ENCODE results near the gene TM4SF18.
A peak's percentile ranks its signal among the peaks of the same experiment; 100 is the strongest.
"Not testable (repeated sequence)": the region's sequence is repeated elsewhere in the genome, so short reads cannot be mapped to it uniquely, and the experiment has no call there.

Gene TM4SF18

DNA sequence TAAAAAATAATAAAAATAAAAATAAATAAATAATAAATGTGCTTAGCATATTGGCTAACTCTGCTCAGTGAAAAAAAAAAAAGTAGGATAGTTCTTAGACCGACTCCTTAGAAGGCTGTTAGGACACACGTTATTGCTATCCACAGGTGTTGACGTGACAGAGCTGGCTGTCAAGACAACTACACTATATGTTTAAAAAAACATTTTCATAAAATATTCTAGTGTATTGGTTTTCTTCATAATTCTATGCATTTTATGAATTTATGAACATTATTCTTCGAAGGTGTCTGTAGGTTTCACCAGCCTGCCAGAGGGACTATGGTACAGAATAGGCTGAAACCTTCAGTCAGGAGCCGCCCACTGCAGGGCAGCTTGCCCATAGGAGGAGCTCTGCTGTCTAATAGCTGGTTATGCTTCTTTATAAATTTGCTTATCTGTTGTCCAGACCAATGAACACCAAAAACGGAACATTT, 34.8 kb upstream of the TM4SF18 start:
- DNase-seq, result no peak

DNA sequence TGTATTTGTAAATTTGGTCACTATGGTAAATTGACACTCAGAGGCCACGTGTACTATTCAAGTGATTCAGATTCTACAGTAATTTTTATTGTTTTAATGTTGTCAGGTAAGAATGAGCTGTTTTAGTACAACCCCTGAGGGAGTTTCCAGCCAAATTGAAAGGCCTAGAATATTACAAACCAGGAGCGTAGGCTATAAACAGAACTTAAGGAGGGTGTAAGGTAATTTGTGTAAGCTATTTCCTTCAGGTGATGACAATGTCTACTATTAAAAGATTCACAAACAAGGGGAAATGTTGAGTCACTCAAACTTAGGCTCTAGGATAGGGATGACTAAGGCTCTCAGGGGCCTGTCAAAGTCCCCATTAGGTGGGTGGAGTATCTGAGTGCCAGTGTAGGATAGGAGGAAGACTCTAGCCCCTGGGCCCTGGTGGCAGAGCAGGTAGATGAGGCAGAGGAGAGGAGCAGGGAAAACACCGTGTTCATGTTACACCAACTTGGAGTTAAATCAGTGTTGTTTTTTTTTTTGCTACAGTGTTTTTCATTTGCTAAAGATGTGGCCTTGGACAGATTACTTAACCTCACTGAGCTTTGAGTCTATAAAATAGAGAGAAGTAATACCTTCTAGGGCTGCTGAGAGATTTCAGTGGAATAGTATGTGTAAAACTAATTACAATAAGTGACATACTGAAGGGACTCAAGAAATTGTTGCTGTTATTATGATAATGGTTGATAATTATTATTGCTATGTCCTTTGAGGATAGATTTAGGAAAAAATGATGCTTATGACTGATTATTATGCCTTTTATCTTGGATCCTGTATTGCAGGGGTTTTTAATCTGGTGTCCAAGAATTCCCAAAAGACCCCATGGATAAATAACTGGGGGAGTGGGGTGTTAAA, 33.8 kb upstream of the TM4SF18 start:
- DNase-seq, result no peak

- DNase-seq, result no peak
These were observed 32.6 kb upstream of the TM4SF18 start for GRCh38 chr3:149366031-149366430.

GRCh38 chr3:149364624-149365023, 31.2 kb upstream of the TM4SF18 start:
- no peak for DNase-seq

DNA sequence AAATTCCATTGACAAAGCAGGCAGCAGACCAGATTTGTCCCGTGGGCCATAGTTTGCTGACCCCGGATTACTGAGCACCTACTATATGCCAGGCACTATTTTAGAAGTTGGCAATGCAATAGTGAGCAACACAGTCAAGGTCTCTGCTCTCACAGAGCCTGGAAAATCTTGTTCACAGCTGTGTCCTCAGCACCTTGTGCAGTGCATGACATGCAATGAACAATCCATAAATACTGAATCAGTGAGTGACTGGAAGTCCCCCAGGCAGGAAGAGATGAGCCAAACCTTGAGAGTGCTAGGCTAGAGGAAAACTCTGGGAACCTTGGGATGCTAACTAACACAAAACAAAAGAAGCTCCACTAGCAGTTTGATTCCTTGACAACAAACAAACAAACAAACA, 29.6 kb upstream of the TM4SF18 start:
- no peak for DNase-seq

DNA sequence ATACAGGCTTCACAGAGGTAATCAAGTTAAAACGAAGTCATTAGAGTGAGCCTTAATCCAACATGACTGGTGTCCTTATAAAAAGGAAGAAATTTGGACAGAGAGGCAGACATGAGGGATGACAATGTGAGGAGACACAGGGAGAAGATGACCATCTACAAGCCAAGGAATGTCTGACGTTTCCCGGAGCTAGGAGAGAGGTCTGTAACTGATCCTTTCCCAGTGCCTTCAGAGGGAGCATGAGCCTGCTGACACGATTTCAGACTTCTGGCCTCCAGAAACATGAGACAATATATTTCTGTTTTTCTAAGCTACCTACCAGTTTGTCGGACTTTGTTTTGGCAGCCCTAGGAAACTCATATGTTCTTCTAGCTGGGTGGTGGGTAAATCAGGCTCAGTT, 28.9 kb upstream of the TM4SF18 start:
- no peak for DNase-seq

- no peak for DNase-seq
These were observed 23.2 kb upstream of the TM4SF18 start for GRCh38 chr3:149356630-149357029.

DNA sequence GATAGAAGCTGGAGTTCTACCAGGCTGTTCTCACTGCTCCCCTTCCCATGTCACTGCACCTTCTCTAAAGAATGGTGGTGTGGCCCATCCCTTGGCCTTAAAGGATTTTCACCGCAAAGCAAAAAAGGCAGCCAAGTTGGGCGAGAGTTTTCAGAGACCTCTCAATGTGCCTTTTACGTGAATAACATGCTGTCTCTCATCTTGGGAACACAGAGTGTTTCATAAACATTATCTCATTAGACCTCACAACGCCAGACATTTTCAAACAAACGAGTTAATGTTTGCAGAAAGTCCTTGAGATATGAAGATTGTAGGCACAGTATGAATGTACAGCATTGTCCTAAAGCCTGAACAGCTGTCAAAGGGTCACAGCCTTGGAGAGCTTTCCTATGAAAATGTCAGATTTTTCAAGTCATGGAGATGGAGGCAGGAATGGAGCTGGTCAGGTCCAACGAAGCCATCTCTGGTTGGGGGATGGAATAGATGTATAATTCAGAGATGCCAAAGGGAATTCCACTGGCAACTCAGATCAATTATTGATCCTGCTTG, 22.7 kb upstream of the TM4SF18 start:
- no peak for DNase-seq

- no peak for DNase-seq
These were observed 20.2 kb upstream of the TM4SF18 start for GRCh38 chr3:149353581-149354184.

GRCh38 chr3:149352556-149352955, 19.1 kb upstream of the TM4SF18 start:
- DNase-seq, result peak; percentile 50

GRCh38 chr3:149343951-149344350, 10.5 kb upstream of the TM4SF18 start:
- no peak for DNase-seq

- DNase-seq, result no peak
These were observed 9.3 kb upstream of the TM4SF18 start for GRCh38 chr3:149342413-149343380.

GRCh38 chr3:149340310-149340933, 7.0 kb upstream of the TM4SF18 start:
- no peak for DNase-seq

GRCh38 chr3:149339931-149340309, 6.5 kb upstream of the TM4SF18 start:
- no peak for DNase-seq

GRCh38 chr3:149337486-149337885, 4.0 kb upstream of the TM4SF18 start:
- not testable (repeated sequence) for DNase-seq

- no peak for DNase-seq
These were observed 3.5 kb upstream of the TM4SF18 start for GRCh38 chr3:149336925-149337324.

DNA sequence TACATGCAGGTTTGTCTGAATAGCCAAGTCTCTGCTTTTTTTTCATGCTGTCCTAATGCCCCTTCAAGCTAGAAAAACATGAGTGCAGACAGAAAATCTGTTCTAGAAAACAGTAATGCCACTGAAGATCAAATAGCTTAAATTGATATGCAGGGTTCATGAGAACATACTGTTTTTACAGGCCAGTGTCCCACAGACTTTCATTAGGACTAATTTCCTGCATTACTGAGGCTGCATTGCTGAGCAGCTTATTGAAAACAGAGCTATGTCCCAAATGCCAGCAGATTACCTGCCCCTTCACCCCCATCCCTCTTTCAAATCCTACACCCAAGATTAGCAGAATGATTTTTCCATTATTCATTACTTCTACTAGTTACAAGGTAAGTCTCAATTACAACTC, 665 bp downstream of the TM4SF18 start:
- no peak for DNase-seq

DNA sequence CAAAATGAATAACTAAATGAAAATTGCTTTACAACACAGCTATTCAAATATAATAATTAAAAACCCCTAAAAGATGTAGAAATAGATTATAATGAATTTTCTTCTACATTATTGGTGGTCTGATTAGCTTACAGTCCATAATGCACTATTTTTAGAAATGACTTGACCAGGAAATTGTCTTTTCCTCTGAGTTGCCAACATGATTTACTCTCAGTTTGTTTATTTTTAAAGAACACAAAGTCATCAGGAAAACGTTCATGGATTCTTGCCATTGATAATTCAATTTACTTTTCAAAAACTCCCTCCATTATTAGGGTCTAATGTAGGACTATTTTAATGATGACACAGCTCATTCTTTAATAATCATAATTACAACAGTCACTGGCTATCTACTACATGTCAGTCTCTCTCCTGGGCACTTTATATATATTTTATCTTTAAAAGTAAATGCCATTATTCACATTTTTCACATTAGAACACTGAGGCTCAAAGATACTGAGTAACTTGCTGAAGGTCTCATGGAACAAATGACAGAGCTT, 1.1 kb downstream of the TM4SF18 start:
- DNase-seq, result no peak

GRCh38 chr3:149331396-149331795, 2.0 kb downstream of the TM4SF18 start:
- no peak for DNase-seq

- DNase-seq, result no peak
These were observed 2.7 kb downstream of the TM4SF18 start for GRCh38 chr3:149330609-149331331.

GRCh38 chr3:149327156-149327555, 6.3 kb downstream of the TM4SF18 start:
- no peak for DNase-seq

All from stimulated activated CD8-positive, alpha-beta memory T cell treated with anti-CD3 and anti-CD28 coated beads, Interleukin-4, amount 100 ng/mL, for 48 hours (primary cell).